GM20000 (cell line): ENCODE measurements around the gene RPS19BP1.

Experiments
- DNase-seq: peaks from one replicate; pipeline ENCODE4 v3.0.0; 2012; ENCODE audit warnings: low spot score
- TF ChIP-seq, protein P1 (sequence below): IDR thresholded peaks from 2 replicates; pipeline ENCODE4 v1.5.1; 2012; ENCODE audit warnings: mild to moderate bottlenecking, control low read depth; ENCODE audit errors: extremely low read depth, missing control alignments

RPS19BP1 gene

DNA sequence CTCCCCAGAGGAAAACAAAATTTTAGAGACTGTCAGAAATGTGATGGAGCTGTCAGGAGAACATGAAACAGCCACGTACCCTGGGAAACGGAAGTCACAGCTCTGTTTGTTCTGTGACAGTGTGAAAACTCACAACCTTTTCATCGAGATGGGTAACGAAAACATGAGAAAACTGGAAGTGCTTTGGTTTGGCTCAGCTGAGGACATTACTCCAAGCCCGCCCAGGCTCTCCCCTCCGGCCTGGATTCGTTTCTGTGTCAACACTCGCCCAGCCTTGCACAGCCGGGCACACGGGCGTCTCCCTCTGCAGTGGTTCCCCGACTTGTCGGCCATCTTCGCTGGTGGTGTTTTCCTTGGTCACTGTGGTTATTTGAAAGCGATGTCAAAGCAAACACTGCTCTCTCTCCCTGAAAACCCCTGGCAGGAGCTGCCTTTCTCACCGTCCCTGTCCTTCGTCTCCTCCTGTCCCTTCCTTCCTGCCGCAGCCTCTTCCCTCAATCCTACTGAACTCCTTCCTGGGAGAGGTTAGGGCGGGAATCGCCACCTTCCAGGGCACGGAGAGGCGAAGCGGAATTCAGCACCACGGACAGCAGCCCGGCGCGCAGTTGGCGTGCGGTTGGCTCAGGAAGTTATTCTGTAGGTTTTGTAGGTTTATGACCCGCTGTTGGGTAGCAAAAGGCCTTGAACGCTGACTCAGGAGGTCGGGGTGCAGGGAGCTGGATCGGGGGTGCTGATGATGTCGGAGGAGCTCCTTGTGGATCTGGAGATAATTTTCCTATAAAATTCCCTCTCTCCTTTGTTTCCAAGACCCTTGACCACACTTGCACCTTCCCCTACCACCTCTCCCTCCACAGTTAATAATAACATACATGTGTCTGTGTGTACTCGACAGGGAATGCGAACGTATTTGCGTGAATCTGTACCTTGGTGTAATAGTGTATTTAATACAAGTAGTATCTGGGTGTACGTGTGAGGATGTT, 13.1 kb upstream of the RPS19BP1 start:
- TF ChIP-seq, protein P1, sequence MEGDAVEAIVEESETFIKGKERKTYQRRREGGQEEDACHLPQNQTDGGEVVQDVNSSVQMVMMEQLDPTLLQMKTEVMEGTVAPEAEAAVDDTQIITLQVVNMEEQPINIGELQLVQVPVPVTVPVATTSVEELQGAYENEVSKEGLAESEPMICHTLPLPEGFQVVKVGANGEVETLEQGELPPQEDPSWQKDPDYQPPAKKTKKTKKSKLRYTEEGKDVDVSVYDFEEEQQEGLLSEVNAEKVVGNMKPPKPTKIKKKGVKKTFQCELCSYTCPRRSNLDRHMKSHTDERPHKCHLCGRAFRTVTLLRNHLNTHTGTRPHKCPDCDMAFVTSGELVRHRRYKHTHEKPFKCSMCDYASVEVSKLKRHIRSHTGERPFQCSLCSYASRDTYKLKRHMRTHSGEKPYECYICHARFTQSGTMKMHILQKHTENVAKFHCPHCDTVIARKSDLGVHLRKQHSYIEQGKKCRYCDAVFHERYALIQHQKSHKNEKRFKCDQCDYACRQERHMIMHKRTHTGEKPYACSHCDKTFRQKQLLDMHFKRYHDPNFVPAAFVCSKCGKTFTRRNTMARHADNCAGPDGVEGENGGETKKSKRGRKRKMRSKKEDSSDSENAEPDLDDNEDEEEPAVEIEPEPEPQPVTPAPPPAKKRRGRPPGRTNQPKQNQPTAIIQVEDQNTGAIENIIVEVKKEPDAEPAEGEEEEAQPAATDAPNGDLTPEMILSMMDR: no peak
- no peak for DNase-seq

DNA sequence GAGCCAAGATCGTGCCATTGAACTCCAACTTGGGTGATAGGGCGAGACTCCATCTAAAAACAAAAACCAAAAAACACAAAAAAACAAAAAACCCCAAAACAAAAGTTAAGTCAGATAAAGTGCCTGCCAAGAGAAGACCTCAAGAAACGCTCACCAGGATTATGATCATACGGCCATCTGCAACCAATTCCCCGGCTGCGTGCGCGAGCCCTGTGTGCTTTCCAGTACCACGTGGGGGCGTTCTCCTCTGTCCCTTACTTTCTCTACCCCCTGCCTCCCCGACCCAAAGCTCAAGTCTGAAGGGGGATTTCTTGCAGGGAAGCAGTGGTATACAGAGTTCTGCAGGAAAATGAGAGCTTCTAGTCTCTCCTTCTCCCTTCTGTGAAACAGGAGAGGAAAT, 10.5 kb upstream of the RPS19BP1 start:
- TF ChIP-seq, protein P1: peak; percentile 27
- no peak for DNase-seq

DNA sequence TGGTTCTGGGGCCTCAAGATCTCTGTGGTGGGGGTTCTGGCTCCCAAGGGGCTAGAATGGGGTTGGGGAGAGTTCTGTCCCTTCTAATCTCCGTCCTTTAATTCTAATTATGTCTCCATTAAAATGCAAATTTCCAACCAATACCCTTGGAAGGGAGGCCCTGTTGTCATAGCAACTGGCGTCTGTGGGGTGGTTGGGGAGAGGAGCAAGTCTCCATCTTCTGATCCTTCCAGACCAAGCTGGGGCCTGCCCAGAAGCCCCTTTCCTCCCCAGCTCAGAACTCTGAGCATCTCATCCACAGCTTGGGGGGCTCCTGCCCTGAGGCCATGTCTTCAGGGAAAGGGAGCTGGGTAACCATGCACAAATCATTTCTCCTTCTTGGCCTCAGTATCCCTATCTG, 5.4 kb upstream of the RPS19BP1 start:
- TF ChIP-seq, protein P1: no peak
- DNase-seq: no peak

DNA sequence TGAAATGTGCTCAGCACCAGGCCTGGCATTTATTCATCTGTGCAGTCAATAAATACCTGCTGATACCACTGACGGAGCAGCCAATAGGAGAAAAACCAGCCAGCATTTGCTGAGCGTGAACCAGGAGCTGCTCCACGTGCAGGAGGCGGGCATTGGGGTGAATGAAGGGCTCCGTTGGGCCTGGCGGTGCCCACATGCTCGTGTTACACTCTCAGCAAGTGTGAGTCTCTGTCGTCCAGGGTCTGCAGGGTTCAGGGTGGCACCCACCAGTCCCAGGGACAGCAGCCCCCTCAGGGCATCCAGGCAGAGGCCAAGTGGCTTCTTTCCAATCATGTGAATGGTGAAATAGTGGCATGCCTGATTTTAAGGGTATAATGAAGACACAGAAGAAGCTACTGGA, 4.2 kb upstream of the RPS19BP1 start:
- no peak for DNase-seq
- TF ChIP-seq, protein P1: no peak

DNA sequence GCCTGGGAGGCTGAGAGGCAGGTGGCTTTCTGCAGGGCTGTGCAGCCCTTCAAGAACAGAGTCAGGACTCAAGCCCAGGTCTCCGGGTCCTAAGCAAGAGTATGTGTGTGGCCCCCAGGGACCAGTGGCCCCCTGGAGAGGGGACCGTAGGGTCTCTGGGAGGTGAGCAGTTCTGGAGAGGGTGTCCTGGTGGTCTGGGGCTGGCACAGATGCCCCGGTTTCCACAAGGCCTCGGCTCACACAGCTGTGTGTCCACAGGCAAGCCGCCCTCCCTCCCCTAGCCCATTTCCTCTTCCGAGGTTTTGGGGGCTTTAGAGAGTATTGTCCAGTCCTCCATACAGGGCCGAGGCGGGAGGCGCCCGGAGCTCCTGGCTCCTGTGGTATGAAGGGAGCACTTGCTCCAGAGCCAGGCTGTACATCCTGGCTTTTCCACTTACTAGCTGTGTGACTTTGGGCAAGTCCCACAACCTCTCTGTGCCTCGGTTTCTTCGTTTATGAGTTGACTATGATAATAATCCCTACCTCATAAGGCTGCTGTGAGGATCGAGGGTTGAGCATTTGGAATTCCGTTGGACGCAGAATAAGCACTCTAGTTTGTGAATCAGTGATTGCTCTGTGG, 3.4 kb upstream of the RPS19BP1 start:
- TF ChIP-seq, protein P1: no peak
- no peak for DNase-seq

DNA sequence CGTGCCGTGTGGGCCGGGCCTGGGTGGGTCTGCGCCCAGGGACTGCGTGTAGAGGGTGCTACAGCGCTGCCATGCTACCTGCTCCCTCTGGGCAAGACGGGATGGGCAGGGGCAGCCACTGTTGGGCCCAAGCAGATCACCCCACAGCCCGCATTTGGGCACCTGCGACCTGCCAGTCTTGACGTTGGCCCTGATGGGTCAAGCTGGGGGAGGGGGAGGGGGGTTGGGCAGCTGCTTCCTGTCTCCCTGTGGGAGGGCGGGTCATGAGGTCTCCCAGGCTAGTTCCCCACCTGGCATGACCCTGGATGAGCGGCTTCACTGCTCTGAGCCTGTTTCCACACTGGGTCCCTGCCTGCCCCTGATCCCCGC, 2.8 kb upstream of the RPS19BP1 start:
- no peak for DNase-seq
- TF ChIP-seq, protein P1: no peak

DNA sequence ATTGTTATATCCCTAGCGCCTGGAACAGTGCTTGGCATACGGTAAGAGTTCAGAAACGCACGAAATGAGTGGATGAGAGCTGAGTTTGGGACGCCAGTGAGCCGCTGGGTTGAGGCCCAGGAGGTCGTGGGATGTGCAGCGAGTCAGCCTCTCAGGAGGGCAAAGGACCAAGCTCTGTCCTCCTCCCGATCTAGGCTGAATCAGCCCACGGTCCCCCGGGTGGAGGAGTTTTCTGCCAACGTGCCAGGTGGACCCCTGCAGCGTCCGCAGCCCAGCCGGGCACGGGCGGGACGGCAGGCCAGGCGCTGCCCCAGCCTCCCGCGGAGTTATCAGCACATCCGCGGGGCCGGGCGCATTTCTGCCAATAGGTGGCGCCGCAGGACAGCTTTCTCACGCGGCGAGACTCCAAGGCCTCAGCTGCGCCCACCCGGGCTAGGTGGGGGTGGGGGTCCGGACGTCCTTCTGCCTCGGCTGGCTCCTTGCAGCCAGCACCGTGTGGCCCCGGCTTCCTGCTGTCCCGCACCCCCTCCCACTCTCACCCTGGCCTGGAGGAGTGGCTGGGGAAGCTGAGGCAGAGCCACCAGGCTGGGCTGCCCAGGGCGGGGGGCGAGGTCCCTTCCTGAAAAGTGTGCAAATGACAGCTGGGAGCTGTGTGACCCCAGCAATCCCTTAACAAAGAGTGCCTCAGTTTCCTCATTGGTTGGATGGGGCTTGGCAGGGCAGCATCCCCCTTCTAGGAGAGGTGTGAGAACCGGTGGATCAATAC, 2.2 kb upstream of the RPS19BP1 start:
- DNase-seq: peak; percentile 77
- TF ChIP-seq, protein P1: peak; percentile 91
